ENCODE measurements around the gene TMEM59L. TPM values are rescaled to one million over a fixed set of nuclear protein-coding genes. Genes with fewer than 3 reads are reported as not detected.
"Not testable (repeated sequence)": the region's sequence is repeated elsewhere in the genome, so short reads cannot be mapped to it uniquely, and the experiment has no call there.

Gene TMEM59L
- total and polyA plus RNA-seq, 11 donors, result 0.50 to 5.1 (median 1.1) TPM

DNA sequence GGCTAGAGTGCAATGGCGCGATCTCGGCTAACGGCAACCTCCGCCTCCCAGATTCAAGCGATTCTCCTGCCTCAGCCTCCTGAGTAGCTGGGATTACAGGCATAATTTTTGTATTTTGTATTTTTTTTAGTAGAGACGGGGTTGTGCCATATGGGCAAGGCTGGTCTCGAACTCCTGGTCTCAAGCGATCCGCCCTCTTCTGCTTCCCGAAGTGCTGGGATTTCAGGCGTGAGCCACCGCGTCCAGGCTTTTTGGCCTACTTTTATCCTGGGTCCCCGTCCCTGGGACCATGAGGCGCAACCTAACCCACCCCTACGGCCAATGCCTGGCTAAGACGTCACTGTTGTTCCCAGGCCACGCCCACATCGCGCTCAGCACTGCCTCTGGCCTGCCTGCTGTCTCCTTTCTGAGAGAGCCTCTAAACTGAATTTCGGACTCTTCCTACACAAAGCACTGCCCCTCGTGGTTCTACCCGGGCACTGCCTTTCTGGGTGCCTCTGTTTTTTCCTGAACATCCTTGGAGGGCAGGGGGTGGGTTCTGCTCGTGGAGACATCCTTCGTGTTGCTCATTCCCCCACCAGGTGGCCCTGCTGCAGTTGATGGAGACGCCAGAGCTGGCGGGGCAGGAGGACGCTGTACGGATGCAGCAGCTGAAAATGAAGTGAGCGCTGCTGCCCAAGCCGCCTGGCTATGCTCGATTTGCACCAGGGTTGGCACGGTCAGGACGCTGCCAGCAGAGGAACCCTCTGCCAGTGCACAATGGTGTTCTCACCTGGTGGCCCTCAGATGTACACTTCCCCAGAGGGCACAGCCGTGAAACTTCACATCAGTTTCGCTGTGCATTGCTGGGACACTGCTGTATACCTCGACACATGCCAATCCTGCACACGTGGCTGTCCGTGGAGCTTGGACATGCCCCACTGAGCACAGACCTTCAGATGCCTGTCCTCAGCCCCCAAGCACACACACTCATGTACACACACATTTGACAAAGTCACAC, 22.1 kb upstream of the TMEM59L start:
- peak overlapping the region in 3 of 12 donors; percentile 90 to 96 (median 91) for H3K27ac ChIP-seq
- 78 to 85% (median 83%) methylated on average over 32 to 40 of the region's 40 CpGs for WGBS, 4 donors
- peak overlapping the region in 7 of 12 donors; percentile 71 to 98 (median 91) for H3K4me3 ChIP-seq
- intact Hi-C loops (cut with DNase I), result loop anchor here in 7 of 10 donors (5.0 to 10.0 kb wide), 7 partner anchors 64 to 277 kb away; partner anchors contain the start of gene CRTC1 (in 3 of the 7)
- ATAC-seq (no peak), DNase-seq (peak in 2 of 5 donors; percentile 49 to 51)
- H3K36me3 ChIP-seq, result peaks cover 0 to 15% (median 11%) of the 10 kb centered on the region in 9 donors
- H3K9me3 ChIP-seq, result no peaks in the 10 kb centered on the region
- H3K27me3 ChIP-seq, result peaks cover 0 to 8% (median 0%) of the 10 kb centered on the region in 9 donors
- H3K4me1 ChIP-seq, result peaks cover 4 to 58% (median 32%) of the 10 kb centered on the region in 12 donors
- peak in 1 of 12 donors; percentile 21 for TF ChIP-seq CTCF (IDR thresholded peaks at IDR 0.05)
- TF ChIP-seq POLR2A (IDR thresholded peaks at IDR 0.05), result peak in 1 of 2 donors; percentile 6

- Histone ChIP-seq H3K27me3 (peaks cover 0 to 12% (median 0%) of the 10 kb centered on the region in 9 donors), H3K9me3 (no peaks in the 10 kb centered on the region), H3K4me3 (no peak overlapping the region), H3K36me3 (peaks cover 0 to 15% (median 11%) of the 10 kb centered on the region in 9 donors), H3K27ac (no peak overlapping the region), H3K4me1 (peaks cover 4 to 50% (median 32%) of the 10 kb centered on the region in 12 donors)
- intact Hi-C loops (cut with DNase I), result loop anchor here in 7 of 10 donors (5.0 to 10.0 kb wide), 7 partner anchors 63 to 275 kb away; partner anchors contain the start of gene CRTC1 (in 3 of the 7)
- DNase-seq, result no peak
- no peak for TF ChIP-seq CTCF (IDR thresholded peaks at IDR 0.05)
- TF ChIP-seq POLR2A (IDR thresholded peaks at IDR 0.05), result no peak
- ATAC-seq, result no peak
- 86 to 96% (median 94%) methylated on average over 20 to 22 of the region's 22 CpGs for WGBS, 4 donors
Measured at GRCh38 chr19:18591735-18592385, 20.8 kb upstream of the TMEM59L start.

DNA sequence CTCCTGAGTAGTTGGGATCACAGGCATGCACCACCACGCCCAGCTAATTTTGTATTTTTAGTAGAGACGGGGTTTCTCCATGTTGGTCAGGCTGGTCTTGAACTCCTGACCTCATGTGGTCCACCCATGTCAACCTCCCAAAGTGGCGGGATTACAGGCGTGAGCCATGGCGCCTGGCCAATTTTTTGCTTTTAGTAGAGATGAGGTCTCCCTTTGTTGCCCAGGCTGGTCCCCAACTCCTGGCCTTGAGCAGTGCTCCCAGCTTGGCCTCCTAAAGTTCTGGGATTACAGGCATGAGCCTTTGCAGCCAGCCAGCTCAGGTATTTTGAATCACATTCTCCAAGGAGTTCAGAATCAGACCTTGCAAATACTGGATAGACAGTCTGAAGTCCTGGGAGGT, 19.9 kb upstream of the TMEM59L start:
- H3K36me3 ChIP-seq, result peaks cover 0 to 15% (median 11%) of the 10 kb centered on the region in 9 donors
- H3K27me3 ChIP-seq, result peaks cover 0 to 16% (median 1%) of the 10 kb centered on the region in 9 donors
- WGBS, 4 donors, result 82 to 93% (median 90%) methylated on average over 5 of the region's 5 CpGs
- ATAC-seq, H3K27ac ChIP-seq, DNase-seq, H3K4me3 ChIP-seq, H3K9me3 ChIP-seq: not testable (repeated sequence)
- H3K4me1 ChIP-seq, result peaks cover 4 to 49% (median 32%) of the 10 kb centered on the region in 12 donors
- intact Hi-C loops (cut with DNase I), result loop anchor here in 7 of 10 donors (5.0 to 10.0 kb wide), 7 partner anchors 62 to 275 kb away; partner anchors contain the start of gene CRTC1 (in 3 of the 7)

DNA sequence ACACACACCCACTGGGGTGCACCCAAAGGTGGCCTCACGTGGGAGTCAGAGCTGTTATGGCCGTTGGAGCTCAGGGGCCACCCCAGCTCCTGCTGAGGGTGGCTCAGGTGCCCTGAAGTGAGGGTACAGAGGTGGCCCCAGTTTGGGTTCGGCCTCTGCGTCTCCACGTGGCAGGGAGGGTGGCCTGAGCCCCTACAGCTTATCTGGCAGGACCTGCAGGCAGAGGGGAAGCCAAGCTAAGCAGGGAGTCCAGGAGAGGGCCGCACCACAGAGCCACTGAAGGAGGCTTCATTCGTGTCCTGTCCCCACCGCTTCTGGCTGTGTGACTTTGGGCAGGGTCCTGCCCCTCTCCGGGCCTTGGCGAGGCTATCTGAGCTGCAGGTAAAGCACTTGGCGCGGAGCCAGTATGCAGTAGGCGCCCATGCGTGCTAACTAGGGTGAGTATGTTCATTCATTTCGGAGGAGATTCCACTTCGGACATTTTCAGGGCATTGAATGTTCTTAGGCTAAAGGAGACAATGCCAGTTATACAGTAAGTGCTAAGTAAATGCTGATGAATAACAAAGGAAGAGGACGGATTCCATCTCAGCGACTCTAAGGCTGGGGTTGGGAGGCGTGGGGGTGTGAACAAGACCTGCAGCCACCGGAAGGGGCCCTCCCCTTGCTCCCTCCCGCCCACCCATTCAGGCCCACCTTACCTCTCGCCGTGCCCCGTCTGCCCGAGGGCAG, 19.1 kb upstream of the TMEM59L start:
- ATAC-seq (no peak), DNase-seq (no peak)
- WGBS, 4 donors, result 34 to 44% (median 41%) methylated on average over 18 to 25 of the region's 25 CpGs
- H3K4me1 ChIP-seq, result peaks cover 4 to 41% (median 29%) of the 10 kb centered on the region in 12 donors
- H3K4me3 ChIP-seq, result peak overlapping the region in 6 of 12 donors; percentile 46 to 54 (median 48)
- intact Hi-C loops (cut with DNase I), result loop anchor here in 8 of 10 donors (1.0 to 10.0 kb wide), 10 partner anchors 61 to 274 kb away; partner anchors contain the start of gene CRTC1 (in 3 of the 8)
- peaks cover 0 to 15% (median 11%) of the 10 kb centered on the region in 9 donors for H3K36me3 ChIP-seq
- no peak for TF ChIP-seq POLR2A (IDR thresholded peaks at IDR 0.05)
- TF ChIP-seq CTCF (IDR thresholded peaks at IDR 0.05), result no peak
- no peaks in the 10 kb centered on the region for H3K9me3 ChIP-seq
- H3K27ac ChIP-seq, result peak overlapping the region in 3 of 12 donors; percentile 13 to 50 (median 28)
- peaks cover 0 to 24% (median 9%) of the 10 kb centered on the region in 9 donors for H3K27me3 ChIP-seq

Measured in heart left ventricle (tissue), 16 donors.